Sigmoid colon (tissue), 7 donors: ENCODE data around the gene SEMA4A. TPM values are rescaled to one million over a fixed set of nuclear protein-coding genes. Genes with fewer than 3 reads are reported as not detected.
"Not testable (repeated sequence)": the region's sequence is repeated elsewhere in the genome, so short reads cannot be mapped to it uniquely, and the experiment has no call there.

Source experiments
- DNase-seq: peaks from one replicate; pipeline ENCODE4 v3.0.0-alpha.2; 2019
- H3K27ac ChIP-seq, 4 donors: fragments of 200-600 bp; sonication (generic); one replicate each; pipeline ENCODE4 v1.5.1; 2016 to 2019; ENCODE audit warnings: mild to moderate bottlenecking in 1 of 4
- H3K27me3 ChIP-seq, 3 donors: fragments of 200-600 bp; sonication (generic); one replicate each; pipeline ENCODE4 v1.5.1; 2019; ENCODE audit warnings: mild to moderate bottlenecking in 1 of 3
- H3K36me3 ChIP-seq, 4 donors: fragments of 200-600 bp; sonication (generic); one replicate each; pipeline ENCODE4 v1.5.1; 2016 to 2019
- H3K4me1 ChIP-seq, 4 donors: fragments of 200-600 bp; sonication (generic); one replicate each; pipeline ENCODE4 v1.5.1; 2017 to 2019
- H3K4me3 ChIP-seq, 4 donors: fragments of 200-600 bp; sonication (generic); one replicate each; pipeline ENCODE4 v1.5.1; 2017 to 2019; ENCODE audit warnings: mild to moderate bottlenecking in 2 of 4, moderate library complexity in 1 of 4
- H3K9me3 ChIP-seq, 4 donors: fragments of 200-600 bp in 3 of 4; sonication (generic) in 3 of 4; one replicate each; pipeline versions ENCODE4 v1.5.1 to v1.6.1; 2013 to 2019
- EP300 ChIP-seq, 4 donors: sonication (generic); formaldehyde crosslinking; IDR thresholded peaks; one replicate each; pipeline ENCODE4 v1.6.1; 2017; ENCODE audit warnings: antibody characterized with exemption in 4 of 4
- POLR2A ChIP-seq, 2 donors: fragments of 450-650 bp; IDR thresholded peaks; one replicate each; pipeline ENCODE4 v1.6.1; 2016; ENCODE audit warnings: antibody characterized with exemption in 2 of 2, mild to moderate bottlenecking in 2 of 2, moderate library complexity in 2 of 2
- POLR2AphosphoS5 ChIP-seq, 4 donors: sonication (generic); formaldehyde crosslinking; IDR thresholded peaks; one replicate each; pipeline ENCODE4 v1.6.1; 2017; ENCODE audit warnings: antibody characterized with exemption in 4 of 4
- WGBS, 2 donors: extraction: QIAGEN DNeasy Blood & Tissue Kit; methylation state at CpG; one replicate each; pipeline ENCODE4 v1.1.7; 2013; 5-methylcytosine and 5-hydroxymethylcytosine counted together
- intact Hi-C: fragments of 100-400 bp; cut with DNase I; formaldehyde crosslinking; loops from one replicate; pipeline ENCODE4 v1.15.1; 2023
- polyA plus RNA-seq, 3 donors: library from polyadenylated mRNA; stranded (reverse); fragments of 200-250 nt; gene quantifications; one replicate each; pipeline ENCODE4 v1.2.3, GENCODE V29; 2013
- total RNA-seq, 4 donors: library from RNA; depleted of rRNA; stranded (reverse); fragments of >200 nt; gene quantifications; one replicate each; pipeline ENCODE4 v1.1.0, GENCODE V29; 2016
- TF ChIP-seq, protein P1 (sequence below), 4 experiments: fragments of 450-650 bp in 3 of 4; fragments of 200-600 bp in 1 of 4; IDR thresholded peaks; one replicate each; pipeline ENCODE4 v1.5.1; 2016 to 2019; ENCODE audit warnings: antibody characterized with exemption in 4 of 4, mild to moderate bottlenecking in 3 of 4, moderate library complexity in 2 of 4
- donor health status: healthy with polysubstance abuse.
- donor health status: Bipolar disorder and iron deficiency.
- donor health status: healthy.

SEMA4A gene
- total and polyA plus RNA-seq, 7 donors = 1.4 to 6.3 (median 1.8) TPM

- Histone ChIP-seq H3K36me3 (no peaks in the 10 kb centered on the region), H3K4me3 (no peak overlapping the region), H3K27ac (no peak overlapping the region), H3K27me3 (peaks cover 0 to 3% (median 0%) of the 10 kb centered on the region in 3 donors), H3K4me1 (no peaks in the 10 kb centered on the region), H3K9me3 (no peaks in the 10 kb centered on the region)
- intact Hi-C loops = no loop called here
- 90 to 92% methylated on average over 12 of the region's 12 CpGs for WGBS, 2 donors
- TF ChIP-seq, protein P1, sequence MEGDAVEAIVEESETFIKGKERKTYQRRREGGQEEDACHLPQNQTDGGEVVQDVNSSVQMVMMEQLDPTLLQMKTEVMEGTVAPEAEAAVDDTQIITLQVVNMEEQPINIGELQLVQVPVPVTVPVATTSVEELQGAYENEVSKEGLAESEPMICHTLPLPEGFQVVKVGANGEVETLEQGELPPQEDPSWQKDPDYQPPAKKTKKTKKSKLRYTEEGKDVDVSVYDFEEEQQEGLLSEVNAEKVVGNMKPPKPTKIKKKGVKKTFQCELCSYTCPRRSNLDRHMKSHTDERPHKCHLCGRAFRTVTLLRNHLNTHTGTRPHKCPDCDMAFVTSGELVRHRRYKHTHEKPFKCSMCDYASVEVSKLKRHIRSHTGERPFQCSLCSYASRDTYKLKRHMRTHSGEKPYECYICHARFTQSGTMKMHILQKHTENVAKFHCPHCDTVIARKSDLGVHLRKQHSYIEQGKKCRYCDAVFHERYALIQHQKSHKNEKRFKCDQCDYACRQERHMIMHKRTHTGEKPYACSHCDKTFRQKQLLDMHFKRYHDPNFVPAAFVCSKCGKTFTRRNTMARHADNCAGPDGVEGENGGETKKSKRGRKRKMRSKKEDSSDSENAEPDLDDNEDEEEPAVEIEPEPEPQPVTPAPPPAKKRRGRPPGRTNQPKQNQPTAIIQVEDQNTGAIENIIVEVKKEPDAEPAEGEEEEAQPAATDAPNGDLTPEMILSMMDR (IDR thresholded peaks at IDR 0.05) = no peak
- TF ChIP-seq EP300 (IDR thresholded peaks at IDR 0.05) = no peak
- no peak for TF ChIP-seq POLR2AphosphoS5 (IDR thresholded peaks at IDR 0.05)
- TF ChIP-seq POLR2A (IDR thresholded peaks at IDR 0.05) = no peak
- no peak for DNase-seq
Observed at GRCh38 chr1:156176610-156177210, 23.3 kb downstream of the SEMA4A start.

DNA sequence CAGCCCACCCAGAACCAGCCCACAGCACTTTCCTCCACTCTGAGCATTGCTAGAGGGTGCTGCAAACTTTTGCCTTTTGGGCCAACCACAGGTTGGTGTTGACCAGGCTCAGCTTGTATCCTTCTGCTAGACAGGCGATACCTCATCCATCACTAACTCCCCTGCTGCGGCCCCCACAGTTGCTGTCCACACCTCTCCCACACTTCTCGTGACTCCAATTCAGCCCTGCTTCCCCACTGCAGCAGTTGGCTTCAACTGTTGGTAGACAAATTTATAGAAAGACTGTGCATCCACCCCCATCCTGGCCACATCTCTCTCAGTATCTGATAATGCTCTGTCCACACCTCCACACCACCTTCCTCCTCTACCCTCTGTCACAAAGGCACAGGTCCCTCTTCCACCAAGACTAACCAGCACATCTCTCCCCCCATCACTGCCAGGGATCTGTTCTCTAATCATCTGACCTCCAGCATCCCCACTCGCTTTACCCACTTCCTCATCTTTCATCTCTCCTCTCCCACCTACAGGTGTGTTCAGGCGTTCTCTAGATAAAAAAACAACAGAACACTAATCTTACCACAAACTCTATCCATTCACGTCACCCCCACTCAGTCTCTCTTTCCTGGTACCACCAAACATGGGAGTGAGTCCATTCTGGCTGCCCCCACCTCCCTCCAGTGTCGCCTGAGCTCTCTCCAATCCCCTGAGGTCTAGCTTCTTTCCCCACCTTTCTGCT lies 24.7 kb downstream of the SEMA4A start:
- WGBS, 2 donors = 71 to 80% methylated on average over 7 of the region's 7 CpGs
- H3K27ac ChIP-seq = no peak overlapping the region
- no peak overlapping the region for H3K4me3 ChIP-seq
- H3K36me3 ChIP-seq = no peaks in the 10 kb centered on the region
- H3K4me1 ChIP-seq = no peaks in the 10 kb centered on the region
- no peak for DNase-seq
- peaks cover 0 to 3% (median 0%) of the 10 kb centered on the region in 3 donors for H3K27me3 ChIP-seq
- intact Hi-C loops = no loop called here
- TF ChIP-seq EP300 (IDR thresholded peaks at IDR 0.05) (no peak), POLR2AphosphoS5 (IDR thresholded peaks at IDR 0.05) (no peak), POLR2A (IDR thresholded peaks at IDR 0.05) (no peak)
- TF ChIP-seq, protein P1 (IDR thresholded peaks at IDR 0.05) = no peak
- no peaks in the 10 kb centered on the region for H3K9me3 ChIP-seq

DNA sequence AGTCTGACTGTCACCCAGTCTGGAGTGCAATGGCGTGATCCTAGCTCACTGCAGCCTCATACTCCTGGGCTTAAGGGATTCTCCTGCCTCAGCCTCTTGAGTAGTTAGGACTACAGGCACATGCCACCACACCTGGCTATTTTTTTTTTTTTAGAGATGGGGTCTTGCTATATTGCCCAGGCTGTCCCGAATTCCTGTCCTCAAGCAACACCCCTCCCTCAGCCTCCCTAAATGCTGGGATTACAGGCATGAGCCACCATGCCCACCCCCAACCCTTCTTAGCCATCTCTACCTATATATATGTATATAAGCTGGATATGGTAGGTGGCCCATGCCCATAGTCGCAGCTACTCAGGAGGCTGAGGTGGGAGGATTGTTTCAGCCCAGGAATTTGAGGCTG lies 27.1 kb downstream of the SEMA4A start:
- no peaks in the 10 kb centered on the region for H3K36me3 ChIP-seq
- H3K27me3 ChIP-seq = peaks cover 0 to 3% (median 0%) of the 10 kb centered on the region in 3 donors
- 93 to 95% methylated on average over 3 of the region's 3 CpGs for WGBS, 2 donors
- no peak overlapping the region for H3K4me3 ChIP-seq
- intact Hi-C loops = no loop called here
- H3K4me1 ChIP-seq = no peaks in the 10 kb centered on the region
- DNase-seq = no peak
- no peak overlapping the region for H3K27ac ChIP-seq
- TF ChIP-seq EP300 (IDR thresholded peaks at IDR 0.05) (no peak), POLR2AphosphoS5 (IDR thresholded peaks at IDR 0.05) (no peak), POLR2A (IDR thresholded peaks at IDR 0.05) (no peak)
- TF ChIP-seq, protein P1 (IDR thresholded peaks at IDR 0.05) = no peak
- H3K9me3 ChIP-seq = no peaks in the 10 kb centered on the region

DNA sequence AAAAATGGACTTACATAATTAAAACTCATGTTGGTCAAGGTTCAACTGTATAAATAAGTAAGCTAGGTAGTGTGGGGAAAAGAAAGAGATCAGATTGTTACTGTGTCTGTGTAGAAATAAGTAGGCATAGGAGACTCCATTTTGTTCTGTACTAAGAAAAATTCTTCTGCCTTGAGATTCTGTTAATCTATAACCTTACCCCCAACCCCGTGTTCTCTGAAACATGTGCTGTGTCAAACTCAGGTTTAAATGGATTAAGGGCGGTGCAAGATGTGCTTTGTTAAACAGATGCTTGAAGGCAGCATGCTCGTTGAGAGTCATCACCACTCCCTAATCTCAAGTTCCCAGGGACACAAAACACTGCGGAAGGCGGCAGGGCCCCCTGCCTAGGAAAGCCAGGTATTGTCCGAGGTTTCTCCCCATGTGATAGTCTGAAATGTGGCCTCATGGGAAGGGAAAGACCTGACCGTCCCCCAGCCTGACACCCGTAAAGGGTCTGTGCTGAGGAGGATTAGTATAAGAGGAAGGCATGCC lies 28.1 kb downstream of the SEMA4A start:
- H3K27me3 ChIP-seq, H3K9me3 ChIP-seq, H3K4me1 ChIP-seq, intact Hi-C loops, H3K4me3 ChIP-seq, H3K27ac ChIP-seq, DNase-seq, H3K36me3 ChIP-seq: not testable (repeated sequence)
- WGBS, 2 donors = 30 to 65% methylated on average over 8 of the region's 8 CpGs

DNA sequence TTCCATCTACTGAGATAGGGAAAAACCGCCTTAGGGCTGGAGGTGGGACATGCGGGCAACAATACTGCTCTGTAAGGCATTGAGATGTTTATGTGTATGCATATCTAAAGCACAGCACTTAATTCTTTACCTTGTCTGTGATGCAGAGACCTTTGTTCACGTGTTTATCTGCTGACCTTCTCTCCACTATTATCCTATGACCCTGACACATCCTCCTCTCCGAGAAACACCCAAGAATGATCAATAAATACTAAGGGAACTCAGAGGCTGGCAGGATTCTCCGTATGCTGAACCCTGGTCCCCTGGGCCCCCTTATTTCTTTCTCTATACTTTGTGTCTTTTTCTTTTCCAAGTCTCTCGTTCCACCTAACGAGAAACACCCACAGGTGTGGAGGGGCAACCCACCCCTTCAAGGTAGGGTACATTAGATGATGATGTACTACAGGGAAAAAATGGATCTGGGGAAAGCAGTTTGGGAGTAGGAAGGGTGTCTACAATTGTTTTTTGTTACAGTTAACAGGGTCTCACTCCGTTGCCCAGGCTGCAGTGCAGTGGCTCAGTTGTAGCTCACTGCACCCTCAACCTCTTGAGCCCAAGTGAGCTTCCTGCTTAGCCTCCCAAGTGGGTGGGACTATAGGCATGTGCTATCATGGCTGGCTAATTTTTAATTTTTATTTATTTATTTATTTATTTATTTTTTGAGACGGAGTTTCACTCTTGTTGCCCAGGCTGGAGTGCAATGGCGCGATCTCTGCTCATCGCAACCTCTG lies 28.8 kb downstream of the SEMA4A start:
- DNase-seq, H3K4me3 ChIP-seq, H3K4me1 ChIP-seq, H3K27ac ChIP-seq, H3K9me3 ChIP-seq, H3K27me3 ChIP-seq, H3K36me3 ChIP-seq, intact Hi-C loops: not testable (repeated sequence)
- 74 to 86% methylated on average over 12 of the region's 12 CpGs for WGBS, 2 donors

GRCh38 chr1:156186347-156187177 lies 33.2 kb downstream of the SEMA4A start:
- intact Hi-C loops, H3K27ac ChIP-seq, H3K4me3 ChIP-seq, H3K27me3 ChIP-seq, H3K36me3 ChIP-seq, H3K9me3 ChIP-seq, H3K4me1 ChIP-seq, DNase-seq: not testable (repeated sequence)
- 91 to 95% methylated on average over 2 of the region's 2 CpGs for WGBS, 2 donors

DNA sequence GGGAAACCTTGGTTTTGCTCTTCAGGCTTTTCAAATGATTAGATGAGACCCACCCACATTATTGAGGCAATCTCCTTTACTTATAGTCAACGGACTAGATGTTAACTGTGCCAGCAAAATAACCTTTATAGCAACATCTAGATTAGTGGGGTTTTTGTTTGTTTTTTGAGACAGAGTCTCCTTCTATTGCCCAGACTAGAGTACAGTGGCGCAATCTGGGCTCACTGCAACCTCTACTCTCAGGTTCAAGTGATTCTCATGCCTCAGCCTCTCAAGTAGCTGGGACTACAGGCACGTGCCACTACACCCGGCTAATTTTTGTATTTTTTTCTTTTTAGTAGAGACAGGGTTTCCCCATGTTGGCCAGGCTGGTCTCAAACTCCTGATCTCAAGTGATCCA lies 36.9 kb downstream of the SEMA4A start:
- peaks cover 0 to 20% (median 10%) of the 10 kb centered on the region in 4 donors for H3K4me1 ChIP-seq
- 24 to 71% methylated on average over 4 of the region's 4 CpGs for WGBS, 2 donors
- H3K27ac ChIP-seq, H3K4me3 ChIP-seq, DNase-seq, H3K9me3 ChIP-seq, H3K27me3 ChIP-seq, H3K36me3 ChIP-seq: not testable (repeated sequence)
- intact Hi-C loops = loop anchor here (10.0 kb wide), 1 partner anchor 945 kb away; the partner anchor contains the start of gene ETV3
